Left ventricle myocardium inferior (tissue), 1 donor: ENCODE measurements around the gene PLXDC2. TPM values are rescaled to one million over a fixed set of nuclear protein-coding genes. Genes with fewer than 3 reads are reported as not detected.
A peak's percentile ranks its signal among the peaks of the same experiment; 100 is the strongest.

Experiments
- DNase-seq: peaks from one replicate; pipeline ENCODE4 v3.0.0-alpha.2; 2020
- H3K27ac ChIP-seq: fragments of 200-600 bp; replicated peaks from 2 replicates; pipeline ENCODE4 v1.8.0; 2021
- H3K27me3 ChIP-seq: fragments of 200-600 bp; 2 replicates; pipeline ENCODE4 v1.8.0; 2021; ENCODE audit warnings: low read depth
- H3K36me3 ChIP-seq: fragments of 200-600 bp; 2 replicates; pipeline ENCODE4 v1.8.0; 2021
- H3K4me1 ChIP-seq: fragments of 200-600 bp; 2 replicates; pipeline ENCODE4 v1.8.0; 2021
- H3K4me3 ChIP-seq: fragments of 200-600 bp; 2 replicates; pipeline ENCODE4 v1.8.0; 2021; ENCODE audit warnings: mild to moderate bottlenecking, moderate library complexity
- H3K9me3 ChIP-seq: fragments of 200-600 bp; replicated peaks from 2 replicates; pipeline ENCODE4 v1.8.0; 2021
- CTCF ChIP-seq: fragments of 200-600 bp; IDR thresholded peaks from 2 replicates; pipeline ENCODE4 v1.8.0; 2021; ENCODE audit warnings: antibody characterized with exemption, mild to moderate bottlenecking, borderline replicate concordance
- intact Hi-C: fragments of 100-400 bp; cut with micrococcal nuclease; formaldehyde crosslinking; loops from one replicate; pipeline ENCODE4 v1.11.0; 2022
- total RNA-seq: library from RNA; stranded (reverse); fragmentation: NEBNext Ultra II Directional; extraction: Animal tissue kit (Norgen Biotek cat#: 25700); gene quantifications from one replicate; pipeline ENCODE4 v1.2.1, GENCODE V29; 2021
- donor health status: DM: no; HTN: yes; CAD: no; lungs with severe emphysema.

Gene PLXDC2
- total RNA-seq, 1 donor from 2014 or later, result 16.6 TPM

- TF ChIP-seq CTCF, result no peak
- no peaks in the 10 kb centered on the region for H3K36me3 ChIP-seq
- intact Hi-C loops, result no loop called here
- H3K27me3 ChIP-seq, result no peaks in the 10 kb centered on the region
- H3K4me1 ChIP-seq, result peaks cover 23% of the 10 kb centered on the region
- no peak for DNase-seq
- H3K27ac ChIP-seq, result no peak overlapping the region
- no peak overlapping the region for H3K4me3 ChIP-seq
- H3K9me3 ChIP-seq, result no peaks in the 10 kb centered on the region
These were observed 121.8 kb downstream of the PLXDC2 start for GRCh38 chr10:19937989-19938388.

GRCh38 chr10:19941206-19941880, 125.1 kb downstream of the PLXDC2 start:
- intact Hi-C loops, result no loop called here
- Histone ChIP-seq H3K4me1 (peaks cover 42% of the 10 kb centered on the region), H3K27ac (peak overlapping the region; percentile 46)

GRCh38 chr10:19944911-19945663, 128.9 kb downstream of the PLXDC2 start:
- Histone ChIP-seq H3K9me3 (no peaks in the 10 kb centered on the region), H3K4me1 (peaks cover 63% of the 10 kb centered on the region), H3K27me3 (no peaks in the 10 kb centered on the region), H3K27ac (peak overlapping the region; percentile 79), H3K4me3 (no peak overlapping the region), H3K36me3 (no peaks in the 10 kb centered on the region)
- TF ChIP-seq CTCF, result no peak
- DNase-seq, result peak; percentile 62
- intact Hi-C loops, result no loop called here

More at GRCh38 chr10:19941206-19941880, 125.1 kb downstream of the PLXDC2 start:
- Histone ChIP-seq H3K36me3 (no peaks in the 10 kb centered on the region), H3K27me3 (no peaks in the 10 kb centered on the region), H3K9me3 (no peaks in the 10 kb centered on the region), H3K4me3 (no peak overlapping the region)
- TF ChIP-seq CTCF, result no peak
- no peak for DNase-seq

GRCh38 chr10:19946245-19946644, 130.0 kb downstream of the PLXDC2 start:
- Histone ChIP-seq H3K4me1 (peaks cover 55% of the 10 kb centered on the region), H3K9me3 (no peaks in the 10 kb centered on the region), H3K27ac (peak overlapping the region; percentile 79), H3K4me3 (no peak overlapping the region), H3K27me3 (no peaks in the 10 kb centered on the region), H3K36me3 (no peaks in the 10 kb centered on the region)
- no peak for DNase-seq
- no peak for TF ChIP-seq CTCF
- intact Hi-C loops, result no loop called here

- intact Hi-C loops, result no loop called here
- Histone ChIP-seq H3K4me1 (peaks cover 51% of the 10 kb centered on the region), H3K9me3 (no peaks in the 10 kb centered on the region), H3K36me3 (no peaks in the 10 kb centered on the region), H3K27ac (peak overlapping the region; percentile 79), H3K27me3 (no peaks in the 10 kb centered on the region), H3K4me3 (no peak overlapping the region)
- TF ChIP-seq CTCF, result no peak
- no peak for DNase-seq
These were observed 130.6 kb downstream of the PLXDC2 start for GRCh38 chr10:19946791-19947190.
